HEK293T (cell line): ENCODE data around the gene DOC2A.

Experiments used
- CTCF ChIA-PET: fragments of 350-600 bp; formaldehyde crosslinking; extraction: SDS; loops from one replicate; lab custom pipeline; 2021; ENCODE audit warnings: antibody characterized with exemption, inconsistent platforms; lab: Yijun Ruan, JAX
- POLR2A ChIA-PET: fragments of 350-600 bp; formaldehyde crosslinking; extraction: SDS; loops from one replicate; lab custom pipeline; 2020; ENCODE audit warnings: antibody characterized with exemption, inconsistent platforms; lab: Yijun Ruan, JAX
- DNase-seq: peaks from one replicate; pipeline ENCODE4 v3.0.0; 2012; ENCODE audit warnings: mixed read lengths; ENCODE audit errors: extremely low spot score
- ARNT ChIP-seq: fragments of 450-650 bp; IDR thresholded peaks from 2 replicates; pipeline ENCODE4 v1.6.1; 2017; ENCODE audit warnings: mild to moderate bottlenecking
- BHLHE40 ChIP-seq: fragments of 450-650 bp; IDR thresholded peaks from 2 replicates; pipeline ENCODE4 v1.6.1; 2016; ENCODE audit warnings: mild to moderate bottlenecking, moderate library complexity, borderline replicate concordance
- CTBP1 ChIP-seq: fragments of 450-650 bp; IDR thresholded peaks from 2 replicates; pipeline ENCODE4 v1.6.1; 2016; ENCODE audit warnings: borderline replicate concordance
- ELF4 ChIP-seq: fragments of 450-650 bp; IDR thresholded peaks from 2 replicates; pipeline ENCODE4 v1.6.1; 2017; ENCODE audit warnings: antibody characterized with exemption
- FOXA1 ChIP-seq: fragments of 450-650 bp; IDR thresholded peaks from 2 replicates; pipeline ENCODE4 v1.6.1; 2016; ENCODE audit warnings: mild to moderate bottlenecking
- FOXK2 ChIP-seq: fragments of 450-650 bp; IDR thresholded peaks from 2 replicates; pipeline ENCODE4 v1.6.1; 2016; ENCODE audit warnings: mild to moderate bottlenecking
- FOXM1 ChIP-seq: fragments of 450-650 bp; IDR thresholded peaks from 2 replicates; pipeline ENCODE4 v1.6.1; 2017; ENCODE audit warnings: mild to moderate bottlenecking, borderline replicate concordance
- HDGF ChIP-seq: fragments of 450-650 bp; IDR thresholded peaks from 2 replicates; pipeline ENCODE4 v1.6.1; 2017; ENCODE audit warnings: antibody characterized with exemption, borderline replicate concordance
- L3MBTL2 ChIP-seq: fragments of 450-650 bp; conservative IDR thresholded peaks from 2 replicates; pipeline ENCODE4 v1.6.1; 2016; ENCODE audit warnings: mild to moderate bottlenecking
- LEF1 ChIP-seq: fragments of 450-650 bp; IDR thresholded peaks from 2 replicates; pipeline ENCODE4 v1.6.1; 2017; ENCODE audit warnings: mild to moderate bottlenecking, borderline replicate concordance
- NFRKB ChIP-seq: fragments of 450-650 bp; IDR thresholded peaks from 2 replicates; pipeline ENCODE4 v1.6.1; 2016; ENCODE audit warnings: mild to moderate bottlenecking, moderate library complexity
- PKNOX1 ChIP-seq: fragments of 450-650 bp; IDR thresholded peaks from 2 replicates; pipeline ENCODE4 v1.6.1; 2016
- SP1 ChIP-seq: fragments of 450-650 bp; IDR thresholded peaks from 2 replicates; pipeline ENCODE4 v1.6.1; 2017
- SUZ12 ChIP-seq: fragments of 450-650 bp; IDR thresholded peaks from 2 replicates; pipeline ENCODE4 v1.6.1; 2016; ENCODE audit warnings: mild to moderate bottlenecking
- TARDBP ChIP-seq: fragments of 450-650 bp; IDR thresholded peaks from 2 replicates; pipeline ENCODE4 v1.6.1; 2016
- ZNF384 ChIP-seq: fragments of 450-650 bp; IDR thresholded peaks from 2 replicates; pipeline ENCODE4 v1.6.1; 2016

DOC2A gene

DNA sequence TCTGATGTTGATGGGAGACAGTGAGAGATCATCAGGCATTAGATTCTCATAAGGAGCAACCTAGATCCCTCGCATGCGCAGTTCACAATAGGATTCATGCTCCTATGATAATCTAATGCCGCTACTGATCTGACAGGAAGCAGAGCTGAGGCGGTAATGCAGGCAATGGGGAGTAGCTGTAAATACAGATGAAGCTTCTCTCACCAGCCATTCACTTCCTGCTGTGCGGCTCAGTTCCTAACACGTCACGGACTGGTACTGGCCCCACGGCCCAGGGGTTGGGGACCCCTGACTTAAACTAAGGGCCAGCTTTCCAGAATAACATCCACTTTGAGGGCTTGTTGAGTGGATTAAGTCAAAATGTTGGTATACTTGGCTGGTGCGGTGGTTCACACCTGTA, 51.5 kb downstream of the DOC2A start:
- no peak for DNase-seq
- POLR2A ChIA-PET: interaction anchor here (1.4 to 4.4 kb wide), 2 partner anchors 9 to 16 kb away, joined by 7 to 54 read pairs; no protein-coding TSS in a partner anchor

GRCh38 chr16:29958756-29959155, 52.1 kb downstream of the DOC2A start:
- POLR2A ChIA-PET: interaction anchor here (1.4 to 4.4 kb wide), 3 partner anchors 8 to 32 kb away, joined by 7 to 54 read pairs (median 9); partner anchors contain the start of gene KCTD13
- no peak for TF ChIP-seq BHLHE40
- TF ChIP-seq ZNF384: no peak
- no peak for TF ChIP-seq FOXM1
- TF ChIP-seq SUZ12: no peak
- no peak for TF ChIP-seq HDGF
- TF ChIP-seq L3MBTL2: no peak
- no peak for TF ChIP-seq FOXK2
- TF ChIP-seq CTBP1: no peak
- TF ChIP-seq TARDBP: no peak
- no peak for TF ChIP-seq NFRKB
- no peak for TF ChIP-seq LEF1
- TF ChIP-seq FOXA1: no peak
- TF ChIP-seq PKNOX1: no peak
- no peak for TF ChIP-seq ELF4
- no peak for TF ChIP-seq ARNT
- TF ChIP-seq SP1: no peak
- DNase-seq: no peak
- CTCF ChIA-PET: no interaction called here

More for the DNA sequence above, 51.5 kb downstream of the DOC2A start:
- TF ChIP-seq TARDBP (no peak), ZNF384 (no peak), BHLHE40 (no peak), NFRKB (no peak), SP1 (no peak), CTBP1 (no peak)
- CTCF ChIA-PET: no interaction called here
